ENCODE measurements around the gene OOSP4B. TPM values are rescaled to one million over a fixed set of nuclear protein-coding genes. Genes with fewer than 3 reads are reported as not detected.

OOSP4B gene
- not detected in 5 replicates for total RNA-seq (2022; extraction: Qiagen RNA extraction; ENCODE audit: low read depth)

GRCh38 chr11:60016881-60017280 lies at the start of gene OOSP4B:
Gene OOSP4B (plus strand): TSS chr11:60017181.

GRCh38 chr11:60040109-60040508 lies 23.1 kb downstream of the OOSP4B start, which contains the start of gene OOSP2:
Gene OOSP2 (plus strand): TSS chr11:60040409. CDS start chr11:60040460, 51 bp downstream.

GRCh38 chr11:60056349-60056969 lies 39.5 kb downstream of the OOSP4B start, which contains the start of gene MS4A3:
Gene MS4A3 (plus strand): TSS chr11:60056665. CDS start chr11:60061161, 4,496 bp downstream.

Other genes starting within 250 kb of the OOSP4B start
- gene MRPL16, start 206.4 kb upstream of the OOSP4B start, total RNA-seq (2022; extraction: Qiagen RNA extraction; ENCODE audit: low read depth): 61.8 to 69.9 TPM (median 64.3 TPM) in 5 replicates
- not detected in 5 replicates for gene CBLIF, start 171.7 kb upstream of the OOSP4B start, total RNA-seq (2022; extraction: Qiagen RNA extraction; ENCODE audit: low read depth)
- gene TCN1, start 150.7 kb upstream of the OOSP4B start, total RNA-seq (2022; extraction: Qiagen RNA extraction; ENCODE audit: low read depth): 0.19 to 0.57 TPM (median 0.29 TPM) in 4 of 5 replicates, not detected in the other
- gene OOSP3, start 138.4 kb upstream of the OOSP4B start, total RNA-seq (2022; extraction: Qiagen RNA extraction; ENCODE audit: low read depth): 0.17 TPM in 1 of 5 replicates, not detected in the others
- gene OOSP1, start 78.7 kb upstream of the OOSP4B start, total RNA-seq (2022; extraction: Qiagen RNA extraction; ENCODE audit: low read depth): not detected in 5 replicates
- gene OOSP4A, start 53.1 kb upstream of the OOSP4B start, total RNA-seq (2022; extraction: Qiagen RNA extraction; ENCODE audit: low read depth): not detected in 5 replicates
- not detected in 5 replicates for gene OOSP2, start 23.2 kb downstream of the OOSP4B start, total RNA-seq (2022; extraction: Qiagen RNA extraction; ENCODE audit: low read depth)
- gene MS4A3, start 39.5 kb downstream of the OOSP4B start, total RNA-seq (2022; extraction: Qiagen RNA extraction; ENCODE audit: low read depth): not detected in 5 replicates
- not detected in 5 replicates for gene MS4A2, start 71.5 kb downstream of the OOSP4B start, total RNA-seq (2022; extraction: Qiagen RNA extraction; ENCODE audit: low read depth)
- gene MS4A6A, start 165.9 kb downstream of the OOSP4B start, total RNA-seq (2022; extraction: Qiagen RNA extraction; ENCODE audit: low read depth): not detected in 5 replicates
- not detected in 5 replicates for gene MS4A4E, start 226.0 kb downstream of the OOSP4B start, total RNA-seq (2022; extraction: Qiagen RNA extraction; ENCODE audit: low read depth)

Measured in A549 treated with CpdA at 1 μM for 4 hours (cell line).